ENCODE data around the gene HNRNPDL.
"Not testable (repeated sequence)": the region's sequence is repeated elsewhere in the genome, so short reads cannot be mapped to it uniquely, and the experiment has no call there.

Gene HNRNPDL

DNA sequence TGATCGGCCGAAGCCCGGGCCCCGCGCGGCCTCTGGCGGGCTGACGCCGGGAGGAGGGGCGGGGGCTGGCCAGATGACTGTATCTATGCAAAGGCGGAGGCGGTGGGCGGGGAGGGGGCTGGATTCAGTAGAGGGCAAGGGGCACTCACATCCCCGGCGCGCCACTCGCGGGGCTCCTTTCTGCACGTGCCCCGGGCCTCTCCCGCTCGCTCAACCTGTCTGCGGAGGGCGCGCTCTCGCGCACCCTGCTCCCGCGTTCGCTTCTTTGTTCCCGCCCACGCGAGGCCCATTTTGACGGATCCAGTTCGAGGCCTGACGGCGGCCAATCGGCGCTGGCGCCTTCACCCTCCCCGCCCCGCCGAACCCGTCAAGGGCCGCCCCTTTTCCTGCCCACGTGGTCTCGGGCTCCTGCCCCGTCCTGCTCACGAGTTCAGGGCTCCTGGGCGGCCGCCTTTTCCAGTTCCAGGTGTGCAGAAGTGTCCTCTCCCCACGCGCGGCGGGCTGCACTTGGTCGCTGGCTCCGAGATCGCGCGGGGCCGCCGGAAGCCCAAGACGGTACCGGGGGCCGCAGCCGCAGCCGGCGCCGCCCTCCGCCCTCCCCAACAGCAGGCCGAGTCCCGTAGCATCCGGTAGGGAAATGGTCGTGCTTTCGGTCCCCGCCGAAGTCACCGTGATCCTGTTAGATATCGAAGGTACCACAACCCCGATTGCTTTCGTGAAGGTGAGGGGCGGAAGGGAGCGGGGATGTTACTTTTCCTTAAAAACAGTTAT is at the start of gene HNRNPDL, which contains the start of gene ENOPH1:
Gene HNRNPDL, minus strand, starts transcription at position 270 of the 771 bp plus-strand sequence. CDS start 772 bp downstream, outside the sequence.
Gene ENOPH1, plus strand, starts transcription at position 398 of the 771 bp plus-strand sequence. Its CDS starts 240 bp downstream, at position 638.
- Histone ChIP-seq H3K4me3 (ENCODE audit: low read length in 2 of 2) (peak within 1 kb of the TSS; percentile 70 to 94), H3K27me3 (ENCODE audit: control insufficient read depth in 2 of 2, insufficient read depth in 2 of 2, low read length in 2 of 2) (no peaks in the 10 kb centered on the region), H3K9ac (ENCODE audit: low read depth in 1 of 2, low read length in 2 of 2) (peak within 1 kb of the TSS; percentile 79 to 99), H3K4me1 (ENCODE audit: control insufficient read depth in 2 of 2, insufficient read depth in 2 of 2, low read length in 2 of 2) (peaks cover 23 to 24% of the 10 kb centered on the region in 2 donors), H3K27ac (ENCODE audit: low read depth in 2 of 2, low read length in 2 of 2) (peak within 1 kb of the TSS; percentile 81 to 99), H3K36me3 (ENCODE audit: control insufficient read depth in 2 of 2, insufficient read depth in 2 of 2, low read length in 2 of 2) (peaks cover 20 to 25% of the 10 kb centered on the region in 2 donors), H3K9me3 (ENCODE audit: control insufficient read depth in 2 of 2, low read length in 2 of 2) (no peaks in the 10 kb centered on the region)

- Histone ChIP-seq H3K27ac (ENCODE audit: low read depth in 2 of 2, low read length in 2 of 2) (no peak overlapping the region), H3K36me3 (ENCODE audit: control insufficient read depth in 2 of 2, insufficient read depth in 2 of 2, low read length in 2 of 2) (no peaks in the 10 kb centered on the region), H3K27me3 (ENCODE audit: control insufficient read depth in 2 of 2, insufficient read depth in 2 of 2, low read length in 2 of 2) (no peaks in the 10 kb centered on the region), H3K4me1 (ENCODE audit: control insufficient read depth in 2 of 2, insufficient read depth in 2 of 2, low read length in 2 of 2) (no peaks in the 10 kb centered on the region), H3K4me3 (ENCODE audit: low read length in 2 of 2) (no peak overlapping the region), H3K9me3 (ENCODE audit: control insufficient read depth in 2 of 2, low read length in 2 of 2) (no peaks in the 10 kb centered on the region), H3K9ac (ENCODE audit: low read depth in 1 of 2, low read length in 2 of 2) (no peak overlapping the region)
Measured at GRCh38 chr4:82479562-82479961, 49.3 kb upstream of the HNRNPDL start.

DNA sequence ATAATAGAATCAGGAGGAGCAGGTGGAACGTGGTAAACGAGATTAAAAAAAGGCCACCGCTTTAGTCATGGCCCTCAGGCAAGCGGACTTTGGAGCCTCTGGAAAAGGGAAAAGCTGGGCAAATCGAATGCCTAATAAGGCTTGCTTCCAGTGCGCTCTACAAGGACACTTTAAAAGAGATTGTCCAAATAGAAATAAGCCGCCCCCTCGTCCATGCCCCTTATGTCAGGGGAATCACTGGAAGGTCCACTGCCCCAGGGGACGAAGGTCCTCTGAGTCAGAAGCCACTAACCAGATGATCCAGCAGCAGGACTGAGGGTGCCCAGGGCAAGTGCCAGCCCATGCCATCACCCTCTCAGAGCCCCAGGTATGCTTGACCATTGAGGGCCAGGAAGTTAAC is 47.2 kb upstream of the HNRNPDL start:
- H3K27ac ChIP-seq (ENCODE audit: low read depth in 2 of 2, low read length in 2 of 2); H3K9ac ChIP-seq (ENCODE audit: low read depth in 1 of 2, low read length in 2 of 2); H3K36me3 ChIP-seq (ENCODE audit: control insufficient read depth in 2 of 2, insufficient read depth in 2 of 2, low read length in 2 of 2); H3K4me3 ChIP-seq (ENCODE audit: low read length in 2 of 2); H3K4me1 ChIP-seq (ENCODE audit: control insufficient read depth in 2 of 2, insufficient read depth in 2 of 2, low read length in 2 of 2); H3K9me3 ChIP-seq (ENCODE audit: control insufficient read depth in 2 of 2, low read length in 2 of 2); H3K27me3 ChIP-seq (ENCODE audit: control insufficient read depth in 2 of 2, insufficient read depth in 2 of 2, low read length in 2 of 2): not testable (repeated sequence)

- not testable (repeated sequence) for H3K27ac ChIP-seq (ENCODE audit: low read depth in 2 of 2, low read length in 2 of 2); H3K36me3 ChIP-seq (ENCODE audit: control insufficient read depth in 2 of 2, insufficient read depth in 2 of 2, low read length in 2 of 2); H3K9me3 ChIP-seq (ENCODE audit: control insufficient read depth in 2 of 2, low read length in 2 of 2); H3K4me3 ChIP-seq (ENCODE audit: low read length in 2 of 2); H3K27me3 ChIP-seq (ENCODE audit: control insufficient read depth in 2 of 2, insufficient read depth in 2 of 2, low read length in 2 of 2); H3K9ac ChIP-seq (ENCODE audit: low read depth in 1 of 2, low read length in 2 of 2); H3K4me1 ChIP-seq (ENCODE audit: control insufficient read depth in 2 of 2, insufficient read depth in 2 of 2, low read length in 2 of 2)
Measured at GRCh38 chr4:82475931-82476330, 45.7 kb upstream of the HNRNPDL start.

DNA sequence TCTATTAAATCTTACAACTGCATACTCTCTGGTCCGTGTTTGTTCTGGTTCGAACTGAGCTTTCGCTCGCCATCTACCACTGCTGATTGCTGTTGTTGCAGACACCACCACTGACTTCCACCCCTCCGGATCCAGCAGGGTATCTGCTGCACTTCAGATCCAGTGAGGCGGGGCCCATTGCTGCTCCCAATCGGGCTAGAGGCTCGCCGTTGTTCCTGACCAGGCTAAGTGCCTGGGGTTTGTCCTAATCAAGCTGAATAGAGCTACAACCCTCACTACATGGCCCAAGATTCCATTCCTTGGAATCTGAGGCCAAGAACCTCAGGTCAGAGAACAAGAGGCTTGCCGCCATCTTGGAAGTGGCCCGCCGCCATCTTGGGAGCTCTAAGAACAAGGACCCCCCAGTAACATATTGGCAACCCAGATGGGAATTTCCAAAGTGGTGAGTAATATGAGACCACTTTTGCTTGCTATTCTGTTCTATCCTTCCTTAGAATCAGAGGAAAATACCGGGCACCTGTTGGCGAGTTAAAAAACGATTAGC is 43.4 kb upstream of the HNRNPDL start:
- no peak overlapping the region for H3K27ac ChIP-seq (ENCODE audit: low read depth in 2 of 2, low read length in 2 of 2)
- no peaks in the 10 kb centered on the region for H3K4me1 ChIP-seq (ENCODE audit: control insufficient read depth in 2 of 2, insufficient read depth in 2 of 2, low read length in 2 of 2)
- no peak overlapping the region for H3K4me3 ChIP-seq (ENCODE audit: low read length in 2 of 2)
- H3K9me3 ChIP-seq (ENCODE audit: control insufficient read depth in 2 of 2, low read length in 2 of 2): no peaks in the 10 kb centered on the region
- no peak overlapping the region for H3K9ac ChIP-seq (ENCODE audit: low read depth in 1 of 2, low read length in 2 of 2)
- H3K36me3 ChIP-seq (ENCODE audit: control insufficient read depth in 2 of 2, insufficient read depth in 2 of 2, low read length in 2 of 2): no peaks in the 10 kb centered on the region
- no peaks in the 10 kb centered on the region for H3K27me3 ChIP-seq (ENCODE audit: control insufficient read depth in 2 of 2, insufficient read depth in 2 of 2, low read length in 2 of 2)

- H3K27me3 ChIP-seq (ENCODE audit: control insufficient read depth in 2 of 2, insufficient read depth in 2 of 2, low read length in 2 of 2); H3K4me1 ChIP-seq (ENCODE audit: control insufficient read depth in 2 of 2, insufficient read depth in 2 of 2, low read length in 2 of 2); H3K36me3 ChIP-seq (ENCODE audit: control insufficient read depth in 2 of 2, insufficient read depth in 2 of 2, low read length in 2 of 2); H3K27ac ChIP-seq (ENCODE audit: low read depth in 2 of 2, low read length in 2 of 2); H3K4me3 ChIP-seq (ENCODE audit: low read length in 2 of 2); H3K9ac ChIP-seq (ENCODE audit: low read depth in 1 of 2, low read length in 2 of 2); H3K9me3 ChIP-seq (ENCODE audit: control insufficient read depth in 2 of 2, low read length in 2 of 2): not testable (repeated sequence)
Measured at GRCh38 chr4:82473080-82473479, 42.8 kb upstream of the HNRNPDL start.

DNA sequence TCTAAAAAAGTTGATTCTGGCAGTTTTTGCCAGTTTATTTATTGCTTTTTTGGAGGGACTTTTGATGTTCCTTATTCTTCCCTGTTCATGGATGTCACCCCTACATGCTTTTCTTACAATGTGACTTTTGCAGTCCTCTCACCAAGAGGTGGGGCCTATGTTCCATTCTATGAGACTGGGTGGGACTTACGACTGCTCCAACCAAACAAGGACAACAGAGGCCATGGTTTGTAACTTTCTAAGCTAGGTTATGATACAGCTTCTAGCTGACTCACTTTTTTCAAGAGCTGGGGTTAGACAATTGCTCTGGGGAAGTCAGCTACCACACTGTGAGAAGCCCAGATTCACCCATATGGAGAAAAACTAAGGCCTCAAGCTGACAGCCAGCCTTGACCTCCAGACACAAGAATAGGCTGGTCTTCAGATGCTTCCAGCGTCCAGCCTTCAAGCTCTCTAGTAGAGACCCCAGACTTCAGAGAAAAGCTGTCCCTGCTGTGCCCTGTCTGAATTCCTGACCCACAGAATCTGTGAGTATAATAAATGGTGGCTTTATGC is 39.6 kb upstream of the HNRNPDL start:
- Histone ChIP-seq H3K9me3 (ENCODE audit: control insufficient read depth in 2 of 2, low read length in 2 of 2) (no peaks in the 10 kb centered on the region), H3K27me3 (ENCODE audit: control insufficient read depth in 2 of 2, insufficient read depth in 2 of 2, low read length in 2 of 2) (no peaks in the 10 kb centered on the region), H3K4me1 (ENCODE audit: control insufficient read depth in 2 of 2, insufficient read depth in 2 of 2, low read length in 2 of 2) (no peaks in the 10 kb centered on the region), H3K4me3 (ENCODE audit: low read length in 2 of 2) (no peak overlapping the region), H3K9ac (ENCODE audit: low read depth in 1 of 2, low read length in 2 of 2) (no peak overlapping the region), H3K36me3 (ENCODE audit: control insufficient read depth in 2 of 2, insufficient read depth in 2 of 2, low read length in 2 of 2) (no peaks in the 10 kb centered on the region), H3K27ac (ENCODE audit: low read depth in 2 of 2, low read length in 2 of 2) (no peak overlapping the region)

DNA sequence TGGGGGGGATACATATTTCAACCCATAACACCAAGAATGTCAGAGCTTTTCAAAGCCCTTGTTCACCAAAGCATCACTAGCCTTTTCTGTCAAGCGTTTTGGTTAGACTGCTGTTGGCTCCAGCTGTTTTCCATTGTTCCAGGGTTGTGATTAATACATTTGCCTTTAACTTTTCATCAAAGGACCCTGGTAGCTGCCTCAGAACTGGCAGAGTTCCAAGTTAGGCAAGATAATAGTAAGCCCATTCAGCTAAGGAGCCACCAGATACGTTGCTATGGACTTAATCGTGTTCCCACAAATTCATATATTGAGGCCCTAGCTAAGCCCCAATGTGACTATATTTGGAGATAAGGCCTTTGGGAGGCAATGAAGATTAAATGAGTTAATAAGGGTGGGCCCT is 37.2 kb upstream of the HNRNPDL start:
- no peak overlapping the region for H3K27ac ChIP-seq (ENCODE audit: low read depth in 2 of 2, low read length in 2 of 2)
- no peak overlapping the region for H3K4me3 ChIP-seq (ENCODE audit: low read length in 2 of 2)
- H3K27me3 ChIP-seq (ENCODE audit: control insufficient read depth in 2 of 2, insufficient read depth in 2 of 2, low read length in 2 of 2): no peaks in the 10 kb centered on the region
- H3K4me1 ChIP-seq (ENCODE audit: control insufficient read depth in 2 of 2, insufficient read depth in 2 of 2, low read length in 2 of 2): no peaks in the 10 kb centered on the region
- H3K36me3 ChIP-seq (ENCODE audit: control insufficient read depth in 2 of 2, insufficient read depth in 2 of 2, low read length in 2 of 2): no peaks in the 10 kb centered on the region
- H3K9me3 ChIP-seq (ENCODE audit: control insufficient read depth in 2 of 2, low read length in 2 of 2): no peaks in the 10 kb centered on the region
- no peak overlapping the region for H3K9ac ChIP-seq (ENCODE audit: low read depth in 1 of 2, low read length in 2 of 2)

GRCh38 chr4:82463221-82463620 is 33.0 kb upstream of the HNRNPDL start:
- H3K36me3 ChIP-seq (ENCODE audit: control insufficient read depth in 2 of 2, insufficient read depth in 2 of 2, low read length in 2 of 2): peaks cover 3 to 20% of the 10 kb centered on the region in 2 donors
- H3K9me3 ChIP-seq (ENCODE audit: control insufficient read depth in 2 of 2, low read length in 2 of 2): no peaks in the 10 kb centered on the region
- H3K27ac ChIP-seq (ENCODE audit: low read depth in 2 of 2, low read length in 2 of 2): no peak overlapping the region
- no peak overlapping the region for H3K4me3 ChIP-seq (ENCODE audit: low read length in 2 of 2)
- H3K27me3 ChIP-seq (ENCODE audit: control insufficient read depth in 2 of 2, insufficient read depth in 2 of 2, low read length in 2 of 2): no peaks in the 10 kb centered on the region
- no peaks in the 10 kb centered on the region for H3K4me1 ChIP-seq (ENCODE audit: control insufficient read depth in 2 of 2, insufficient read depth in 2 of 2, low read length in 2 of 2)
- H3K9ac ChIP-seq (ENCODE audit: low read depth in 1 of 2, low read length in 2 of 2): no peak overlapping the region

- Histone ChIP-seq H3K4me3 (ENCODE audit: low read length in 2 of 2) (no peak overlapping the region), H3K27ac (ENCODE audit: low read depth in 2 of 2, low read length in 2 of 2) (no peak overlapping the region), H3K27me3 (ENCODE audit: control insufficient read depth in 2 of 2, insufficient read depth in 2 of 2, low read length in 2 of 2) (no peaks in the 10 kb centered on the region), H3K4me1 (ENCODE audit: control insufficient read depth in 2 of 2, insufficient read depth in 2 of 2, low read length in 2 of 2) (no peaks in the 10 kb centered on the region), H3K9ac (ENCODE audit: low read depth in 1 of 2, low read length in 2 of 2) (no peak overlapping the region), H3K36me3 (ENCODE audit: control insufficient read depth in 2 of 2, insufficient read depth in 2 of 2, low read length in 2 of 2) (peaks cover 3 to 23% of the 10 kb centered on the region in 2 donors), H3K9me3 (ENCODE audit: control insufficient read depth in 2 of 2, low read length in 2 of 2) (no peaks in the 10 kb centered on the region)
Measured at GRCh38 chr4:82462415-82462831, 32.2 kb upstream of the HNRNPDL start.
